Colon (tissue), 2 donors: ENCODE measurements around the gene ARHGAP20.
"Not testable (repeated sequence)": the region's sequence is repeated elsewhere in the genome, so short reads cannot be mapped to it uniquely, and the experiment has no call there.

Experiments
- FAIRE-seq: peaks from 2 replicates; lab custom pipeline; 2012; peaks lifted over from hg19 to GRCh38; lab: Jason Lieb, UNC
- donor health status: control.
- donor health status: control.

Gene ARHGAP20

GRCh38 chr11:110713449-110713776, 1.2 kb upstream of the ARHGAP20 start:
- no peak for FAIRE-seq

GRCh38 chr11:110712659-110713448, 617 bp upstream of the ARHGAP20 start:
- FAIRE-seq = no peak

- FAIRE-seq = no peak
Observed at GRCh38 chr11:110711448-110711775, 825 bp downstream of the ARHGAP20 start.

- FAIRE-seq = no peak
Observed at GRCh38 chr11:110710628-110711381, 1.4 kb downstream of the ARHGAP20 start.

DNA sequence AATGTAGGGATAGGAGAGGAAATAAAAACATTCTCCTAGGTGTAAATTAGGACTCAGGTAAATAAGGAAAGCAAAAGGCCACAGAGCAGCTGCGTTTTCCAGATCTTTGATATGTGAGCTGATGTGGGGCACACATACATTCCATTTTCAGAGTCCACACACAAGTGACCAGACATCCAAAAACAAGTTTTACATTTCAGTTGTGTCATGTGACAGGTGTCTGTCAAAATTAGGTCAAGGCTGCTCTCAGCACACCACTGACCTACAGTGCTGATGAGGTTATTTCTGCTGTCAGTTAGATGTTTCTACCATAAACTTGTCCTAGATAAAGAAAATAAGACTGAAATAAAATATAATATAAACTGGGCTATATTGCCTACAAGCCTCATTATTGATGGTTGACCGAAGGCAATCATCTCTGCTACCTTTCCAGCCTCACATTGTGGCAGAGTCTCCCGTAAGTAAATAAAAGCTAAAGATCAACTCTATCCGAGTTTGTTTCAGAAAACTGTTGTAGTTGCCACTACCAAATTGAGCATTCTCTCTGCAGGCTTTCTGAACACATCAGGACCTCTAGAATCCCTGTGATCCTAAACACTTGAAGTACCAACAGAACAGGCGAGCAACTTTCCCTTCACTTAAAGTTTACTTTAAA, 7.9 kb downstream of the ARHGAP20 start:
- FAIRE-seq = no peak

- no peak for FAIRE-seq
Observed at GRCh38 chr11:110691926-110692325, 20.3 kb downstream of the ARHGAP20 start.

DNA sequence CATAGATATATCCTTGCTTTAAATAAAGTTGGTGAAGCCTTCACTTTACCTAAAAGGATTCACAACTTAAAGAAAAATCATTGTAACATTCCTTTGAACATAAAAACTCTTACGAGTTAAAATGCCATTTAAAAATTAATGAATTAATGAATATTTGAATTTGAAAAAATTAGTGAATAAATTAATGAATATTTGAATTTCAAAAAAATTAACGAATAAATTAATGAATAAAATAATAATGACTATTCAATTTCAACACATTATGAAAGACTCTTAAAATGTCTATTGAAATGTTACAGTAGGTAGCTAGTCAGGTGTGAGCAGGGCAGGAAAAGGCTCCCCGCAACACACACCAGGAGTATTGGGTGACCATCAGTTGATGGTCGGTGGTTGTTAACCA, 22.9 kb downstream of the ARHGAP20 start:
- FAIRE-seq = peak; percentile 41

DNA sequence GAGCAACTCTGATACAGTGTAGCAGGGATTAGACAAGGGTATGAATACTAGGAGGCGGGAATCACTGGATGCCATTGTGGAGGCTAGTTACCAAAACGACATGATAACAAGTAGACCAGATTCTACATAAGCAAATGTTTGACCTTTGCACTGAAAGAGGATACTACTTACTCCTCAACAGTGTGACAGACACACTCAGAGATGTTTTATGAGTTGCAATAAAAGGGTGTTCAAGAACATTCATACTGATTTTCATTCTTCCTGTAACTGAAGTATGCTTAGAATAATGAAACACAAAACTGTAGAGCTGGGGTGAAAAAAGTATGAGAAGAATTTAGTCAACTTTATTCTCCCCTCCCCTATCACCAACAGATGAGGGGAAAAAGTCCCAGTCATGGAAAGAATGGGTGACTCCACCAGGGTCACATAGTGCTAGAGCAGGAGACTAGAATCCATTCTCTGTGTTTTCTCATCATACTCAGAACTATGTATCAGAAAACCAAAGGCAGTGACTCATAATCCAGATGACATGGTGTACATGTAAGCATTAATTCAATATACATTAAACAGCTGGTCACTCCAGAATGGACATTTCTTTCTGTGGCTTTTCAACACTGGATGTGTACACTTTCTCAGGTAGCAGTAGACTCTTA, 32.8 kb downstream of the ARHGAP20 start:
- FAIRE-seq = no peak

DNA sequence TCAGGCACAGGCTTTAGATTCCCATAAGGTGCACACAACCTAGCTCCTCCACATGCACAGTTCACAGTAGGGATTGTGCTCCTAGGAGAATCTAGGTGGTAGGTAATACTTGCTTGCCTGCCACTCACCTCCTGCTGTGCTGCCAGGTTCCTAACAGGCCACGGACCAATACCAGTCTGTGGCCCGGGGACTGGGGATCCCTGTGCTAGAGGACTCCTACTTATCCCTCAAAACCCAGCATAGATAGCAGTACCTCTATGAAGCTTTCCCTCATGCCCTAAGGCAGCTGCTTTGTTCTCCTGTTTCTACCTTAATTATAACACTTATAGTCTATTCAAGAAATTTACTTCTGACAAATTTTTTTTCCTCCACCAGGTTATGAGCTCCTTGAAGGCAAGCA, 36.7 kb downstream of the ARHGAP20 start:
- FAIRE-seq = no peak

DNA sequence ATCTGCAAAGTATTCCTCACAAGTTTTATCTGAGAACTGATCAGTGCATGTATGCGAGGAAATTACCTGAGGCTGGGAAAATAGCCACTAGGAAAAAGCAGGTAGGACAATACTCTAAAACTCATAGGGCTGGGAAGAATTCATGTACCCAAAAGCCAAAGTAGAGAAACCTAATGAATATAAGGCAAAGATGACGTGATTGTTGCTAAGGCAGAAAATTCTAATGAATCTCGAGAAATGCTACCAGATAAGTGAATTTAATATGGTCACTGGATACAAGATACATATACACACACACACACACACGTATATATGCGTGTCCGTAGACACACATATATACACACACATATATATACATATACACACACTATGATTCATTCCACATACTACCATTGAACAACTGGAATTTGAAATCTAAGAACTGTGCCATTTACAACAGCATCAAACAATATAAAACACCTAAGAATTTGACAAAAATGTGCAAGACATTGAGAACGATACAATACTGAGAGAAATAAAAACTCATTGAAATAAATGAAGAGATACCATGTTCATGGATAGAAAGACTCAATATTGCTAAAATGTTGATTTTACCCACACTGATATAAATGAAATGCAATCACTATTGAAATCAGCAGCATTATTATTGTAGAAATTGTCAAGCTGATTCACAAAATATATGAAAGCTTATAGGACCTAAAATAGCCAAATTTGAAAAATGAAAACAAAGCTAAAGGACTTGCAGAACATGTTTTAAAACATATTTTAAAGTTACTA, 46.4 kb downstream of the ARHGAP20 start:
- no peak for FAIRE-seq

GRCh38 chr11:110655967-110656366, 56.3 kb downstream of the ARHGAP20 start:
- FAIRE-seq = no peak

DNA sequence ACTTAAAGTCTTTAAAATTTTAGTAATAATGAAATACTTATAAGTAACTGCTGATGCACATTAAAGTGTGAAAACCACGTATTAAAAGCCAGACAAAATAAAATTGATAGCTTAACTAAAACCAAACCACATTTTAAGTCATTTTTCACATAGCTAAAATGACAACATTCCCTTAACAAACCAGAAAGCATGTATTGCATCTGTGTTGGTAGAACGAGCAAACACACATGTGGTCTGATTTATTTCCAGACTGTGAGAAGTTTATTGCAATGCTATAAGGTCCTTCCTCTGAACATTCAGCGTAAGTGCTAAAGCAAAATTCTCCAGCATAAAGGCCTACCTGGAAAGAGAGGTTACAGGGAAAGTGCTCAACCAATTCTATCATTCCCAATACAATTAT, 57.8 kb downstream of the ARHGAP20 start:
- FAIRE-seq = no peak

DNA sequence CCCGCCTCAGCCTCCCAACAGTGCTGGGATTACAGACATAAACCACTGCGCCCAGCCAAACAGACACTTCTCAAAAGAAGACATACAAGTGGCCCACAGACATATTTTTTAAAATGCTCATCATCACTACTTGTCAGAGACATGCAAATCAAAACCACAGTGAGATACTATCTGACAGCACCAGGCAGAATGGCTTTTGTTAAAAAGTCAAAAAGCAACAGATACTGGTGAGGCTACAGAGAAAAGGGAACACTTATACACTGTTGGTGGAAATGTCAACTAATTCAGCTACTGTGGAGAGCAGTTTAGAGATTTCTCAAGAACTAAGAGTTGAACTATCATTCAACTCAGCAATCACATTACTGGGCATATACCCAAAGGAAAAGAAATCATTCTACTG, 67.0 kb downstream of the ARHGAP20 start:
- no peak for FAIRE-seq

DNA sequence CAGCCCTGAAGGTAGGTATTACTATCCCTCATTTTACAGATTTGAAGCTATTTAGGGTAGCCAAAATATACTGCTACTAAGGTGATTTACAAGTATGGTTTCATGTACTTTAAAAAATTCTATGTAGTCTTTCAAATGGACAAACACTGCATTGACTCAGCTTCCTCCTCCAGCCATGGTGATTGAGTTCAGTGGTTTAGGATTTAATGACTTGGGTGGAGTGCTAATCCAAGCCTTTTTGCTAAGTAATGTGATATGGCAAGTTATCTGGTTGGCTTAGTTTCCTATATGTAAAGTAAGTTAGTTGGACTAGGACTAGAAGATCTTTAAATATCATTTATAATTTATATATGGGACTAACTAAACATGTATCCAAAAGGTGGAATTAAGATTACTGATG, 77.9 kb downstream of the ARHGAP20 start:
- FAIRE-seq = no peak

GRCh38 chr11:110631551-110631950, 80.7 kb downstream of the ARHGAP20 start:
- FAIRE-seq = no peak

DNA sequence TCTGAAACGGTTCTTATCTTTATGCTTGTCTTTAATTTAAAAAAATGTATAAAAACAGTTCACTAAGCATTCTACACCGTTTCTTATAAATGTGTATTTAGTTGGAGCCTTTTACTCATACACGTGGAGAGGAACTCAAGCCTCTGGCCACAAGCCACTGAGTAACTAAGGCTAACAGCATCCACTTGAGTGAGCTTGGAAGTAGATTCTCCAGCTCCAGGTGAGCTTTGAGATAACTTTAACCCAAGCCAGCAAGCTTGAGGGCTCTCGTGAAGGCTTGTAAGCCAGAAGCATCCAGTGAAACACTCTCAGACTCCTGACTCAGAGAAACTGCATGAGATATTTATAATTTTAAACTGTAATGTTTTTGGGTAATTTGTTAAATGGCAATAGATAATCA, 82.6 kb downstream of the ARHGAP20 start:
- FAIRE-seq = no peak

- no peak for FAIRE-seq
Observed at GRCh38 chr11:110621826-110622225, 90.4 kb downstream of the ARHGAP20 start.

DNA sequence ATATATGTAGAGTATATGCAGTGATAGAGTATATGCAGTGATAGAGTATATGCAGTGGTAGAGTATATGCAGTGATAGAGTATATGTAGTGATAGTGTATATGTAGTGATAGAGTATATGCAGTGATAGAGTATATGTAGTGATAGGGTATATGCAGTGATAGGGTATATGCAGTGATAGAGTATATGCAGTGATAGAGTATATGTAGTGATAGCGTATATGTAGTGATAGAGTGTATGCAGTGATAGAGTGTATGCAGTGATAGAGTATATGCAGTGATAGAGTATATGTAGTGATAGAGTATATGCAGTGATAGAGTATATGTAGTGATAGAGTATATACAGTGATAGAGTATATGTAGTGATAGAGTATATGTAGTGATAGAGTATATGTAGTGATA, 92.9 kb downstream of the ARHGAP20 start:
- not testable (repeated sequence) for FAIRE-seq

- no peak for FAIRE-seq
Observed at GRCh38 chr11:110614031-110614430, 98.2 kb downstream of the ARHGAP20 start.

GRCh38 chr11:110613197-110613918, 98.9 kb downstream of the ARHGAP20 start:
- no peak for FAIRE-seq

DNA sequence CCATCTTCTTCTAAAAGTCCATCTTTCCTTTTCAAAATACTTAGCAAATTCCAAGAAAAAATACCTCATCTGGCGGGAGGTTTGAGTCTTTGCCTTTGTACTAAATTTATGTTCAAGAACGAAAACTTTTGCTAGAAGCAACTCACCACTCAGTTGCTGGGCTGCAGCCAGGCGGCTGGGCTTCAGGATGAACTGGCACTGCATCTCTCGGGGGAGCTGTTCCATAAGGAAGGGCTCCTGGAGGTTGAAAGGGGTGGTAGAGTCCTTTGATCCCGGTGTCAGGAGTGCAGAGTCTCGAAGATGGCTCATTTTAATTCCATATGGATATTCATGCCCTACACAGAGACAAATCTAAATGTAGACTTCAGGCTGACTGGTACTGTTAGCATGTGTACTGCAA, 105.8 kb downstream of the ARHGAP20 start:
- FAIRE-seq = no peak
